ENCODE measurements around the gene SHISA8. TPM values are rescaled to one million over a fixed set of nuclear protein-coding genes. Genes with fewer than 3 reads are reported as not detected.

Gene SHISA8
- total RNA-seq, 1 experiment from 2014 or later, result 2.4 TPM

- peak overlapping the region; percentile 36 for H3K4me3 Mint-ChIP-seq
- peaks cover 88% of the 10 kb centered on the region for H3K27me3 Mint-ChIP-seq (ENCODE audit: low read depth)
- CTCF ChIA-PET, result interaction anchor here (0.8 to 3.0 kb wide), 5 partner anchors 12 to 217 kb away, joined by 4 to 21 read pairs (median 6); partner anchors contain the start of gene TNFRSF13C
- no peaks in the 10 kb centered on the region for H3K9me3 Mint-ChIP-seq
- H3K36me3 Mint-ChIP-seq, result no peaks in the 10 kb centered on the region
- peaks cover 27% of the 10 kb centered on the region for H3K4me1 Mint-ChIP-seq
- H3K27ac Mint-ChIP-seq, result no peak overlapping the region
- DNase-seq (ENCODE audit: low spot score), result peak; percentile 67
- TF ChIP-seq FOXK1 (CRISPR knock-in tag; IDR thresholded peaks at IDR 0.05), result peak; percentile 30; the same call in 1 of the 2 replicates
- TF ChIP-seq SP1 (CRISPR knock-in tag; conservative IDR thresholded peaks at IDR 0.05), result 0 out of 2 replicates have a peak, but pooled peaks have one; percentile 38
- no peak for TF ChIP-seq JUN (CRISPR knock-in tag; IDR thresholded peaks at IDR 0.05)
- TF ChIP-seq MAX (CRISPR knock-in tag; IDR thresholded peaks at IDR 0.05), result peak; percentile 52; the same call in 1 of the 2 replicates
- TF ChIP-seq EMX1 (CRISPR knock-in tag; IDR thresholded peaks at IDR 0.05), result no peak
- peak; percentile 43; the same call in 1 of the 2 replicates for TF ChIP-seq USF2 (CRISPR knock-in tag; IDR thresholded peaks at IDR 0.05)
- TF ChIP-seq FOXP4 (CRISPR knock-in tag; IDR thresholded peaks at IDR 0.05), result peak; percentile 72; the same call in 1 of the 2 replicates
- TF ChIP-seq E2F5 (CRISPR knock-in tag; IDR thresholded peaks at IDR 0.05), result 0 out of 2 replicates have a peak, but pooled peaks have one; percentile 24
- POLR2A ChIA-PET, result interaction anchor here (0.5 kb wide), 1 partner anchor 467 kb away, joined by 3 read pairs; the partner anchor contains the start of gene TOB2
- peak; percentile 29 for ATAC-seq
Measured at GRCh38 chr22:41913842-41914534, 886 bp downstream of the SHISA8 start.

- ChIA-PET POLR2A (no interaction called here), CTCF (interaction anchor here (0.9 to 3.0 kb wide), 4 partner anchors 13 to 216 kb away, joined by 3 to 21 read pairs (median 5); partner anchors contain the start of gene TNFRSF13C)
- Mint-ChIP-seq H3K9me3 (no peaks in the 10 kb centered on the region), H3K27ac (no peak overlapping the region), H3K27me3 (ENCODE audit: low read depth) (peaks cover 86% of the 10 kb centered on the region), H3K4me3 (peak overlapping the region; percentile 57), H3K4me1 (peaks cover 31% of the 10 kb centered on the region), H3K36me3 (no peaks in the 10 kb centered on the region)
- DNase-seq (ENCODE audit: low spot score) (no peak), ATAC-seq (no peak)
- TF ChIP-seq CDX4 (CRISPR knock-in tag; IDR thresholded peaks at IDR 0.05; ENCODE audit: borderline replicate concordance) (no peak), HMGA2 (CRISPR knock-in tag; IDR thresholded peaks at IDR 0.05) (no peak), FOXJ3 (CRISPR knock-in tag; IDR thresholded peaks at IDR 0.05; ENCODE audit: borderline replicate concordance) (no peak), RORB (CRISPR knock-in tag; IDR thresholded peaks at IDR 0.05) (no peak), KAT7 (CRISPR knock-in tag; IDR thresholded peaks at IDR 0.05; ENCODE audit: borderline replicate concordance) (no peak), AR (CRISPR knock-in tag; IDR thresholded peaks at IDR 0.05) (no peak), USF2 (CRISPR knock-in tag; IDR thresholded peaks at IDR 0.05) (no peak)
Measured at GRCh38 chr22:41913040-41913719, 1.7 kb downstream of the SHISA8 start.

Measured in WTC11 (cell line).